Measurements from ENCODE around the gene NUDT22.

The NUDT22 gene

GRCh38 chr11:64210301-64211020 is 15.6 kb upstream of the NUDT22 start:
- no peak for TF ChIP-seq CTCF (conservative IDR thresholded peaks at IDR 0.05; ENCODE audit: control insufficient read depth, insufficient read depth, low read depth, low read length)
- no peak overlapping the region for H3K4me3 ChIP-seq (ENCODE audit: control insufficient read depth, low read depth, low read length)
- no peak for DNase-seq (ENCODE audit: low read depth)

GRCh38 chr11:64211181-64211872 is 14.7 kb upstream of the NUDT22 start:
- no peak overlapping the region for H3K4me3 ChIP-seq (ENCODE audit: control insufficient read depth, low read depth, low read length)
- TF ChIP-seq CTCF (conservative IDR thresholded peaks at IDR 0.05; ENCODE audit: control insufficient read depth, insufficient read depth, low read depth, low read length), result no peak
- no peak for DNase-seq (ENCODE audit: low read depth)

GRCh38 chr11:64216879-64217278 is 9.2 kb upstream of the NUDT22 start:
- DNase-seq (ENCODE audit: low read depth), result no peak
- TF ChIP-seq CTCF (conservative IDR thresholded peaks at IDR 0.05; ENCODE audit: control insufficient read depth, insufficient read depth, low read depth, low read length), result no peak
- H3K4me3 ChIP-seq (ENCODE audit: control insufficient read depth, low read depth, low read length), result no peak overlapping the region

- H3K4me3 ChIP-seq (ENCODE audit: control insufficient read depth, low read depth, low read length), result no peak overlapping the region
- DNase-seq (ENCODE audit: low read depth), result no peak
- TF ChIP-seq CTCF (conservative IDR thresholded peaks at IDR 0.05; ENCODE audit: control insufficient read depth, insufficient read depth, low read depth, low read length), result no peak
Observed at GRCh38 chr11:64218628-64219353, 7.3 kb upstream of the NUDT22 start.

GRCh38 chr11:64219354-64219684 is 6.8 kb upstream of the NUDT22 start:
- no peak overlapping the region for H3K4me3 ChIP-seq (ENCODE audit: control insufficient read depth, low read depth, low read length)
- TF ChIP-seq CTCF (conservative IDR thresholded peaks at IDR 0.05; ENCODE audit: control insufficient read depth, insufficient read depth, low read depth, low read length), result no peak
- DNase-seq (ENCODE audit: low read depth), result no peak

- no peak for DNase-seq (ENCODE audit: low read depth)
- no peak overlapping the region for H3K4me3 ChIP-seq (ENCODE audit: control insufficient read depth, low read depth, low read length)
- TF ChIP-seq CTCF (conservative IDR thresholded peaks at IDR 0.05; ENCODE audit: control insufficient read depth, insufficient read depth, low read depth, low read length), result no peak
Observed at GRCh38 chr11:64219755-64220154, 6.3 kb upstream of the NUDT22 start.

Measured in fibroblast of mammary gland (primary cell).